Natural killer cell (primary cell): ENCODE results near the gene FBN3. TPM values are rescaled to one million over a fixed set of nuclear protein-coding genes. Genes with fewer than 3 reads are reported as not detected.

Experiments
- ATAC-seq, 3 donors: fragments of 150-1000 bp in 2 of 3; fragments of 200-7000 bp in 1 of 3; cut with Tn5 transposase; 1 replicate in 1 of 3; 2 replicates in 2 of 3; pipeline ENCODE4 v1.10.0; 2021; ENCODE audit warnings: mild to moderate bottlenecking in 2 of 3, moderate library complexity in 2 of 3
- DNase-seq, 2 donors: peaks; one replicate each; pipeline versions ENCODE4 v3.0.0 to v3.0.0-alpha.2; 2013 to 2021; ENCODE audit warnings: mixed read lengths in 1 of 2
- H3K27ac ChIP-seq: one replicate; pipeline ENCODE4 v1.5.1; 2013; ENCODE audit warnings: mild to moderate bottlenecking, low read length
- H3K27me3 ChIP-seq: one replicate; pipeline ENCODE4 v1.6.1; 2013; ENCODE audit warnings: low read length; ENCODE audit not compliant: control insufficient read depth, insufficient read depth
- H3K36me3 ChIP-seq: one replicate; pipeline ENCODE4 v1.6.1; 2013; ENCODE audit warnings: low read length; ENCODE audit not compliant: control insufficient read depth, insufficient read depth
- H3K4me1 ChIP-seq: one replicate; pipeline ENCODE4 v1.6.1; 2013; ENCODE audit warnings: low read length; ENCODE audit not compliant: control insufficient read depth, insufficient read depth
- H3K4me3 ChIP-seq: one replicate; pipeline ENCODE4 v1.5.1; 2013; ENCODE audit warnings: low read length
- H3K9me3 ChIP-seq: one replicate; pipeline ENCODE4 v1.6.1; 2013; ENCODE audit warnings: low read length; ENCODE audit not compliant: control insufficient read depth, insufficient read depth
- H3K27ac Mint-ChIP-seq, 2 donors: one replicate each; pipeline ENCODE4 v1.8.0; 2022; ENCODE audit warnings: mild to moderate bottlenecking in 2 of 2, mixed read lengths in 2 of 2, moderate library complexity in 1 of 2
- H3K27me3 Mint-ChIP-seq, 2 donors: one replicate each; pipeline ENCODE4 v1.8.0; 2022; ENCODE audit warnings: low read depth in 2 of 2, mixed read lengths in 2 of 2
- H3K36me3 Mint-ChIP-seq: one replicate; pipeline ENCODE4 v1.8.0; 2022; ENCODE audit warnings: mixed read lengths
- H3K4me1 Mint-ChIP-seq, 2 donors: one replicate each; pipeline ENCODE4 v1.8.0; 2022; ENCODE audit warnings: mixed read lengths in 2 of 2
- H3K4me3 Mint-ChIP-seq: one replicate; pipeline ENCODE4 v1.8.0; 2022; ENCODE audit warnings: mild to moderate bottlenecking, moderate library complexity, mixed read lengths
- H3K9me3 Mint-ChIP-seq, 2 donors: one replicate each; pipeline ENCODE4 v1.8.0; 2022; ENCODE audit warnings: mixed read lengths in 2 of 2
- CTCF ChIP-seq: fragments of 200-600 bp; IDR thresholded peaks from one replicate; pipeline ENCODE4 v1.8.0; 2022; ENCODE audit warnings: antibody characterized with exemption
- WGBS: methylation state at CpG from one replicate; pipeline ENCODE4 v1.1.7; 2013; ENCODE audit warnings: missing lambda C conversion rate; ENCODE audit not compliant: insufficient coverage; 5-methylcytosine and 5-hydroxymethylcytosine counted together
- intact Hi-C: fragments of 100-400 bp; cut with micrococcal nuclease; formaldehyde crosslinking; loops from one replicate; pipeline ENCODE4 v1.14.2; 2022
- total RNA-seq, 4 donors: library from RNA; stranded (reverse); fragments of 120-200 nt in 1 of 4; gene quantifications; one replicate each; pipeline versions ENCODE4 v1.2.3 to v1.2.4, GENCODE V29; 2013 to 2022

Gene FBN3
- total RNA-seq, 3 donors from 2014 or later (not counting 1 experiment from before 2014, with no cell fraction given), result 0.25 TPM; not detected in 2

- H3K36me3 ChIP-seq, result no peaks in the 10 kb centered on the region
- no peak for TF ChIP-seq CTCF
- Mint-ChIP-seq H3K27ac (no peak overlapping the region), H3K4me1 (peaks cover 5 to 13% of the 10 kb centered on the region in 2 donors), H3K4me3 (no peak overlapping the region), H3K9me3 (no peaks in the 10 kb centered on the region), H3K36me3 (no peaks in the 10 kb centered on the region), H3K27me3 (peaks cover 40 to 44% of the 10 kb centered on the region in 2 donors)
- no peaks in the 10 kb centered on the region for H3K9me3 ChIP-seq
- intact Hi-C loops, result no loop called here
- WGBS, result 56% methylated on average over 7 of the region's 7 CpGs
- H3K4me3 ChIP-seq, result no peak overlapping the region
- peaks cover 21% of the 10 kb centered on the region for H3K27me3 ChIP-seq
- no peak overlapping the region for H3K27ac ChIP-seq
- H3K4me1 ChIP-seq, result peaks cover 5% of the 10 kb centered on the region
- ATAC-seq, result no peak
- DNase-seq, result no peak
These were observed 1.8 kb downstream of the FBN3 start for GRCh38 chr19:8147582-8147978.

GRCh38 chr19:8146877-8147581, 2.4 kb downstream of the FBN3 start:
- H3K36me3 ChIP-seq, result no peaks in the 10 kb centered on the region
- peaks cover 5% of the 10 kb centered on the region for H3K4me1 ChIP-seq
- Mint-ChIP-seq H3K4me3 (peak overlapping the region; percentile 0), H3K9me3 (no peaks in the 10 kb centered on the region), H3K27me3 (peaks cover 40 to 44% of the 10 kb centered on the region in 2 donors), H3K36me3 (no peaks in the 10 kb centered on the region), H3K4me1 (peaks cover 5 to 13% of the 10 kb centered on the region in 2 donors), H3K27ac (no peak overlapping the region)
- DNase-seq (no peak), ATAC-seq (no peak)
- WGBS, result 83% methylated on average over 27 of the region's 27 CpGs
- no peaks in the 10 kb centered on the region for H3K9me3 ChIP-seq
- TF ChIP-seq CTCF, result no peak
- intact Hi-C loops, result no loop called here
- H3K27ac ChIP-seq, result no peak overlapping the region
- H3K27me3 ChIP-seq, result peaks cover 21% of the 10 kb centered on the region
- H3K4me3 ChIP-seq, result no peak overlapping the region

GRCh38 chr19:8144273-8144995, 5.0 kb downstream of the FBN3 start:
- no peak for ATAC-seq
- peaks cover 5% of the 10 kb centered on the region for H3K4me1 ChIP-seq
- intact Hi-C loops, result no loop called here
- peaks cover 11% of the 10 kb centered on the region for H3K27me3 ChIP-seq
- Mint-ChIP-seq H3K9me3 (no peaks in the 10 kb centered on the region), H3K27me3 (peaks cover 25 to 28% of the 10 kb centered on the region in 2 donors), H3K4me3 (no peak overlapping the region), H3K27ac (no peak overlapping the region), H3K36me3 (no peaks in the 10 kb centered on the region), H3K4me1 (peaks cover 5 to 13% of the 10 kb centered on the region in 2 donors)
- no peak for TF ChIP-seq CTCF
- no peaks in the 10 kb centered on the region for H3K36me3 ChIP-seq
- no peak overlapping the region for H3K4me3 ChIP-seq
- no peaks in the 10 kb centered on the region for H3K9me3 ChIP-seq
- DNase-seq, result no peak
- 90% methylated on average over 13 of the region's 14 CpGs for WGBS
- H3K27ac ChIP-seq, result no peak overlapping the region
